Measurements from ENCODE around the gene NKAIN2. TPM values are rescaled to one million over a fixed set of nuclear protein-coding genes. Genes with fewer than 3 reads are reported as not detected.

Gene NKAIN2
- polyA plus RNA-seq, 1 of the 3 experiments (the other 2 are of a cell fraction) = not detected

DNA sequence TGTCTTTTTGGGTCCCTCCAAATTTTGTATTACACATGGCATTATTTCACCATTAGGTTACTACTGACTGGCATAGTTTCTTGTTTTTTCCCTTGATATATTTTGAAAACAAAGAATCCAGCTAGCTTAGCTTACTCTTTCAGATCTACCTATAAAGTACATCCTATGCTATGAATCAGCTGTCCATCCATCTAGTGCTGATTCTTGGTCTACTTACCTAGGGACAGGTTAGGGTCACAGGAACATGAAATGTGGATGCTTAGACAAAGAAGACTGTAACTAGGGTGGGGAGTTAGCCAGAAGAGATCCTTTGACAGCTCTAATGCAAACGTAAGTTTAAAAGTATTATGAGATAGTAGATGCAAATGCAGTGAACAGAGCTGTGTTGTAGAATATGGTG lies 91.7 kb downstream of the NKAIN2 start:
- Histone ChIP-seq H3K27ac (ENCODE audit: low read depth in 2 of 2, low read length in 1 of 2) (no peak overlapping the region), H3K9me3 (no peaks in the 10 kb centered on the region), H3K4me1 (ENCODE audit: control insufficient read depth in 1 of 2, insufficient read depth in 2 of 2, low read depth in 1 of 2, low read length in 1 of 2) (no peaks in the 10 kb centered on the region), H3K4me3 (ENCODE audit: low read depth in 2 of 2, low read length in 1 of 2) (no peak overlapping the region), H3K27me3 (ENCODE audit: insufficient read depth) (no peaks in the 10 kb centered on the region), H4K20me1 (ENCODE audit: insufficient read depth) (no peaks in the 10 kb centered on the region), H3K4me2 (no peak overlapping the region), H3K9ac (no peak overlapping the region), H2AFZ (ENCODE audit: low read depth) (no peak overlapping the region), H3K36me3 (replicated peaks in 1 of 2; ENCODE audit: control insufficient read depth in 1 of 2, insufficient read depth in 2 of 2, low read length in 1 of 2) (no peaks in the 10 kb centered on the region), H3K79me2 (ENCODE audit: insufficient read depth) (no peaks in the 10 kb centered on the region), H3K9me2 (no peaks in the 10 kb centered on the region), H3F3A (replicated peaks; ENCODE audit: insufficient read depth) (no peaks in the 10 kb centered on the region)
- DNase-seq = no peak
- WGBS (ENCODE audit: low lambda C conversion rate) = 4% methylated on average over 1 of the region's 1 CpG
- no peak for TF ChIP-seq GATA2 (CRISPR knock-in tag; IDR thresholded peaks at IDR 0.05)
- TF ChIP-seq RFX5 (IDR thresholded peaks at IDR 0.05; ENCODE audit: low read length) = no peak
- no peak for TF ChIP-seq GABPA (IDR thresholded peaks at IDR 0.05; ENCODE audit: low read depth)
- no peak for TF ChIP-seq FOXM1 (IDR thresholded peaks at IDR 0.05; ENCODE audit: low read depth)
- TF ChIP-seq, protein P1, sequence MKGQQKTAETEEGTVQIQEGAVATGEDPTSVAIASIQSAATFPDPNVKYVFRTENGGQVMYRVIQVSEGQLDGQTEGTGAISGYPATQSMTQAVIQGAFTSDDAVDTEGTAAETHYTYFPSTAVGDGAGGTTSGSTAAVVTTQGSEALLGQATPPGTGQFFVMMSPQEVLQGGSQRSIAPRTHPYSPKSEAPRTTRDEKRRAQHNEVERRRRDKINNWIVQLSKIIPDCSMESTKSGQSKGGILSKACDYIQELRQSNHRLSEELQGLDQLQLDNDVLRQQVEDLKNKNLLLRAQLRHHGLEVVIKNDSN (IDR thresholded peaks at IDR 0.05; ENCODE audit: borderline replicate concordance, low read depth) = no peak
- TF ChIP-seq, protein P2, sequence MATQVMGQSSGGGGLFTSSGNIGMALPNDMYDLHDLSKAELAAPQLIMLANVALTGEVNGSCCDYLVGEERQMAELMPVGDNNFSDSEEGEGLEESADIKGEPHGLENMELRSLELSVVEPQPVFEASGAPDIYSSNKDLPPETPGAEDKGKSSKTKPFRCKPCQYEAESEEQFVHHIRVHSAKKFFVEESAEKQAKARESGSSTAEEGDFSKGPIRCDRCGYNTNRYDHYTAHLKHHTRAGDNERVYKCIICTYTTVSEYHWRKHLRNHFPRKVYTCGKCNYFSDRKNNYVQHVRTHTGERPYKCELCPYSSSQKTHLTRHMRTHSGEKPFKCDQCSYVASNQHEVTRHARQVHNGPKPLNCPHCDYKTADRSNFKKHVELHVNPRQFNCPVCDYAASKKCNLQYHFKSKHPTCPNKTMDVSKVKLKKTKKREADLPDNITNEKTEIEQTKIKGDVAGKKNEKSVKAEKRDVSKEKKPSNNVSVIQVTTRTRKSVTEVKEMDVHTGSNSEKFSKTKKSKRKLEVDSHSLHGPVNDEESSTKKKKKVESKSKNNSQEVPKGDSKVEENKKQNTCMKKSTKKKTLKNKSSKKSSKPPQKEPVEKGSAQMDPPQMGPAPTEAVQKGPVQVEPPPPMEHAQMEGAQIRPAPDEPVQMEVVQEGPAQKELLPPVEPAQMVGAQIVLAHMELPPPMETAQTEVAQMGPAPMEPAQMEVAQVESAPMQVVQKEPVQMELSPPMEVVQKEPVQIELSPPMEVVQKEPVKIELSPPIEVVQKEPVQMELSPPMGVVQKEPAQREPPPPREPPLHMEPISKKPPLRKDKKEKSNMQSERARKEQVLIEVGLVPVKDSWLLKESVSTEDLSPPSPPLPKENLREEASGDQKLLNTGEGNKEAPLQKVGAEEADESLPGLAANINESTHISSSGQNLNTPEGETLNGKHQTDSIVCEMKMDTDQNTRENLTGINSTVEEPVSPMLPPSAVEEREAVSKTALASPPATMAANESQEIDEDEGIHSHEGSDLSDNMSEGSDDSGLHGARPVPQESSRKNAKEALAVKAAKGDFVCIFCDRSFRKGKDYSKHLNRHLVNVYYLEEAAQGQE (IDR thresholded peaks at IDR 0.05; ENCODE audit: low read depth, low read length) = no peak
- TF ChIP-seq RAD21 (IDR thresholded peaks at IDR 0.05; ENCODE audit: low read length) = no peak
- TF ChIP-seq, protein P3, sequence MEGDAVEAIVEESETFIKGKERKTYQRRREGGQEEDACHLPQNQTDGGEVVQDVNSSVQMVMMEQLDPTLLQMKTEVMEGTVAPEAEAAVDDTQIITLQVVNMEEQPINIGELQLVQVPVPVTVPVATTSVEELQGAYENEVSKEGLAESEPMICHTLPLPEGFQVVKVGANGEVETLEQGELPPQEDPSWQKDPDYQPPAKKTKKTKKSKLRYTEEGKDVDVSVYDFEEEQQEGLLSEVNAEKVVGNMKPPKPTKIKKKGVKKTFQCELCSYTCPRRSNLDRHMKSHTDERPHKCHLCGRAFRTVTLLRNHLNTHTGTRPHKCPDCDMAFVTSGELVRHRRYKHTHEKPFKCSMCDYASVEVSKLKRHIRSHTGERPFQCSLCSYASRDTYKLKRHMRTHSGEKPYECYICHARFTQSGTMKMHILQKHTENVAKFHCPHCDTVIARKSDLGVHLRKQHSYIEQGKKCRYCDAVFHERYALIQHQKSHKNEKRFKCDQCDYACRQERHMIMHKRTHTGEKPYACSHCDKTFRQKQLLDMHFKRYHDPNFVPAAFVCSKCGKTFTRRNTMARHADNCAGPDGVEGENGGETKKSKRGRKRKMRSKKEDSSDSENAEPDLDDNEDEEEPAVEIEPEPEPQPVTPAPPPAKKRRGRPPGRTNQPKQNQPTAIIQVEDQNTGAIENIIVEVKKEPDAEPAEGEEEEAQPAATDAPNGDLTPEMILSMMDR (IDR thresholded peaks at IDR 0.05) = no peak
- TF ChIP-seq POLR2AphosphoS5 (IDR thresholded peaks at IDR 0.05; ENCODE audit: low read depth, low read length) = no peak
- no peak for TF ChIP-seq RXRA (IDR thresholded peaks at IDR 0.05; ENCODE audit: borderline replicate concordance, low read depth)
- TF ChIP-seq TCF12 (IDR thresholded peaks at IDR 0.05) = no peak
- no peak for TF ChIP-seq MXI1 (IDR thresholded peaks at IDR 0.05; ENCODE audit: low read depth, low read length)
- ChIA-PET CTCF (no interaction called here), POLR2A (no interaction called here)

DNA sequence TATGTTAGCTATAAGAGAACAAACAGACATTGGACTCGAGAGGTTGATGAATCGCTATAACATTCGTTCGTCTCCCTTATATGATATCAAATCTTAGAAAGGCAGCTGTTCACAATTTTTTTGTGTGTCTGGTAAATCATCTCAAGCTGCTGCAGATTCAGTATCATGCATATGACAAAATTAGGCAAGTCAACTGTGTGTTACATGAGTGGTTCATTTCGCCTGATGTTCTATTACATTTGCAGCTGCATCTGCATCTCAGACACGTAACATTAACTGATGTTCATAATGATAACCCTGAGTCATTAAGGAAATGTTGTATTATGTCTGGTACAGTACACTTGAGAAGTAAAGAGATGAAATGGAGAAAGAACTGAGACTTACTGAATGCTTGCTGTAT lies 92.1 kb downstream of the NKAIN2 start:
- Histone ChIP-seq H3K36me3 (replicated peaks in 1 of 2; ENCODE audit: control insufficient read depth in 1 of 2, insufficient read depth in 2 of 2, low read length in 1 of 2) (no peaks in the 10 kb centered on the region), H3K27ac (ENCODE audit: low read depth in 2 of 2, low read length in 1 of 2) (no peak overlapping the region), H3K9ac (no peak overlapping the region), H2AFZ (ENCODE audit: low read depth) (no peak overlapping the region), H3K4me1 (ENCODE audit: control insufficient read depth in 1 of 2, insufficient read depth in 2 of 2, low read depth in 1 of 2, low read length in 1 of 2) (no peaks in the 10 kb centered on the region), H3K4me2 (no peak overlapping the region), H4K20me1 (ENCODE audit: insufficient read depth) (no peaks in the 10 kb centered on the region), H3K9me3 (no peaks in the 10 kb centered on the region), H3K79me2 (ENCODE audit: insufficient read depth) (no peaks in the 10 kb centered on the region), H3K9me2 (no peaks in the 10 kb centered on the region), H3F3A (replicated peaks; ENCODE audit: insufficient read depth) (no peaks in the 10 kb centered on the region), H3K4me3 (ENCODE audit: low read depth in 2 of 2, low read length in 1 of 2) (no peak overlapping the region), H3K27me3 (ENCODE audit: insufficient read depth) (no peaks in the 10 kb centered on the region)
- 5% methylated on average over 6 of the region's 6 CpGs for WGBS (ENCODE audit: low lambda C conversion rate)
- CTCF ChIA-PET = no interaction called here
- POLR2A ChIA-PET = interaction anchor here (0.6 kb wide), 1 partner anchor 447 kb away, joined by 3 read pairs; no protein-coding TSS in a partner anchor
- DNase-seq = no peak
- TF ChIP-seq, protein P2 (IDR thresholded peaks at IDR 0.05; ENCODE audit: low read depth, low read length) = no peak
- TF ChIP-seq YY1 (IDR thresholded peaks at IDR 0.05; ENCODE audit: low read depth) = no peak
- TF ChIP-seq CHD2 (IDR thresholded peaks at IDR 0.05; ENCODE audit: low read length, partially characterized antibody) = no peak
- TF ChIP-seq TEAD4 (IDR thresholded peaks at IDR 0.05; ENCODE audit: borderline replicate concordance, insufficient read depth) = no peak
- no peak for TF ChIP-seq EP300 (IDR thresholded peaks at IDR 0.05; ENCODE audit: borderline replicate concordance in 1 of 2, low read depth in 1 of 2, low read length in 1 of 2)
- no peak for TF ChIP-seq RAD21 (IDR thresholded peaks at IDR 0.05; ENCODE audit: low read length)
- no peak for TF ChIP-seq FOSL2 (IDR thresholded peaks at IDR 0.05; ENCODE audit: borderline replicate concordance, low read depth)
- TF ChIP-seq, protein P1 (IDR thresholded peaks at IDR 0.05; ENCODE audit: borderline replicate concordance, low read depth) = no peak

Measured in SK-N-SH (cell line).